KMS-11 (cell line): ENCODE measurements around the gene MEIS1.

ENCODE experiments used
- H2AFZ ChIP-seq: fragments of 200-600 bp; sonication (generic); 2 replicates; pipeline ENCODE4 v1.6.1; 2016; ENCODE audit warnings: antibody characterized with exemption, mixed run types, low read depth
- H3K27ac ChIP-seq: fragments of 200-600 bp; sonication (generic); 2 replicates; pipeline ENCODE4 v1.6.1; 2016; ENCODE audit warnings: mild to moderate bottlenecking, mixed run types
- H3K27me3 ChIP-seq: fragments of 200-600 bp; sonication (generic); 2 replicates; pipeline ENCODE4 v1.6.1; 2017; ENCODE audit warnings: mild to moderate bottlenecking, low read depth, mixed run types, moderate library complexity; ENCODE audit not compliant: insufficient read depth
- H3K36me3 ChIP-seq: fragments of 200-600 bp; sonication (generic); 2 replicates; pipeline ENCODE4 v1.6.1; 2017; ENCODE audit warnings: mild to moderate bottlenecking, mixed run types; ENCODE audit not compliant: insufficient read depth
- H3K4me1 ChIP-seq: fragments of 200-600 bp; sonication (generic); 2 replicates; pipeline ENCODE4 v1.6.1; 2016; ENCODE audit warnings: mild to moderate bottlenecking, low read depth, mixed run types; ENCODE audit not compliant: poor library complexity, severe bottlenecking
- H3K4me2 ChIP-seq: fragments of 200-600 bp; sonication (generic); 2 replicates; pipeline ENCODE4 v1.7.0; 2016; ENCODE audit warnings: mild to moderate bottlenecking, mixed run types
- H3K4me3 ChIP-seq: fragments of 200-600 bp; sonication (generic); IDR thresholded peaks from 2 replicates; pipeline ENCODE4 v1.6.1; 2017; ENCODE audit warnings: low read depth, low read length, mixed read lengths; ENCODE audit not compliant: insufficient read depth
- H3K79me2 ChIP-seq: fragments of 200-600 bp; sonication (generic); 2 replicates; pipeline ENCODE4 v1.6.1; 2016; ENCODE audit warnings: low read depth, mixed run types; ENCODE audit not compliant: insufficient read depth
- H3K9ac ChIP-seq: fragments of 200-600 bp; sonication (generic); 2 replicates; pipeline ENCODE4 v1.6.1; 2016; ENCODE audit warnings: mild to moderate bottlenecking, mixed run types
- H4K20me1 ChIP-seq: fragments of 200-600 bp; sonication (generic); 2 replicates; pipeline ENCODE4 v1.6.1; 2016; ENCODE audit warnings: mild to moderate bottlenecking, mixed run types; ENCODE audit not compliant: insufficient read depth
- CTCF ChIP-seq: fragments of 200-600 bp; sonication (generic); conservative IDR thresholded peaks from 2 replicates; pipeline ENCODE4 v1.6.1; 2017; ENCODE audit warnings: low read depth, mild to moderate bottlenecking, antibody characterized with exemption, low read length, moderate library complexity, mixed read lengths

Gene MEIS1

DNA sequence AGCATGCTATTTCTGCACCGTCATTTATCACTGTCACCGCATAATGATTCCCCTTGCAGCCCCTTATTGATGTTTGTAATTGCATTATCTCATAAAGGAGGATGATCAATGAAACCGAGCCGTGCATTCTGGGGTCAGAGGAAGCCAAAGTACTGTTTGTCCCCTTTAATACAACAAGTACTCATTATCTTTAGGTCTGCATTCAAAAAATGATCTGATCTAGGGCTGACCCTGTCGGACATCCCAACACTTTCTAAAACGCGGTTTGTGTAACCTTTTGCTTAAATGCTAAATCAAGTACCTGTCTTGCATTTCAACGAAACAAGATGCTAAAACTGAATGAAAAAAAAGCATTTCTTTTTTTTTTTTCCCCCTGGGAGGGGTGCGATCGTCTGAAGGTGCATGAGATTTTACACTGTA is 143.8 kb downstream of the MEIS1 start:
- Histone ChIP-seq H2AFZ (no peak overlapping the region), H3K4me3 (no peak overlapping the region), H3K4me2 (no peak overlapping the region), H3K27ac (no peak overlapping the region), H3K4me1 (no peaks in the 10 kb centered on the region), H4K20me1 (no peaks in the 10 kb centered on the region), H3K79me2 (no peaks in the 10 kb centered on the region), H3K36me3 (no peaks in the 10 kb centered on the region), H3K27me3 (no peaks in the 10 kb centered on the region), H3K9ac (no peak overlapping the region)
- TF ChIP-seq CTCF, result no peak

GRCh38 chr2:66579186-66580126 is 144.5 kb downstream of the MEIS1 start:
- no peak overlapping the region for H3K4me3 ChIP-seq
- no peak overlapping the region for H3K9ac ChIP-seq
- H3K79me2 ChIP-seq, result no peaks in the 10 kb centered on the region
- no peak overlapping the region for H2AFZ ChIP-seq
- H3K27ac ChIP-seq, result no peak overlapping the region
- no peak overlapping the region for H3K4me2 ChIP-seq
- TF ChIP-seq CTCF, result no peak
- H3K27me3 ChIP-seq, result no peaks in the 10 kb centered on the region
- no peaks in the 10 kb centered on the region for H3K4me1 ChIP-seq
- no peaks in the 10 kb centered on the region for H3K36me3 ChIP-seq
- H4K20me1 ChIP-seq, result no peaks in the 10 kb centered on the region

DNA sequence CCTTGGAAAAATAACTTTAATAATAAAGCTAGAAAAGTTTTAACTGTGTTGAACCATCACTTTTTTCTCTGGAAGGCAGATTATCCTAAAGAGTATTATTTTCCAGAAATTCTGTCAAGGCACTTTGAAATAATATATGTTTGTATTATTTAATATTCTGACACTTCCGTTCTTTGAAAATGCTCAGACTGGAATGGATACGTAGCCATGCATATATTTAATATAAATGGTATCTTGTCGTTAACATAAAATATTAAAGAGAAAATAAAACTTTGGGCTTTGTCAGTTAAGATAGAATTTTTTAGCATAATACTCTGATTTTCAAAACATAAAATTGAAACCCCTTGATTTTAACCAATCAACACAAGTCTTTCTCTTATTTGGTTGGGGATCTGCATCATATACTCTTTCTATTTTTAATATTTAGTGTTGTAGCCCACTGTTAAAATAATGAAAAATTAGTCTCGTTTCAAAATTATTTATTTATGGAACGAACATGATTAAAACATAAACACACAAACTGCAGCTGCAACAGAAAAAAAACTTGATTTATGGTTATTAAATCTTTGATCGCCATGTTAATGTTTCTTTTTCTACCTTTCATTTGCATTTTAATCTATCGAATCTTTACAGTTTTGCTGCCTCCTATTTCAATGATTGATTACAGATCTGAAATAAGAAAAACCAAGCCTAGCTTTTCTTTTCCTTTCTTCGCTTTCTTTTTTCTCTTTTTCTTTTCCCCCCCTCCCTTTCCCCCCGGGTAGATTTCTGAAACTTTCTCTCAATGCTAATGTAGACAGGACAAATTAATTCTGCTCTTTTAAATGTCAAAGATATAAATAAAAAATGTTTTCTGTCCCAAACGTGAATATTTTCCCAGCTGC is 145.5 kb downstream of the MEIS1 start:
- TF ChIP-seq CTCF, result no peak
- no peaks in the 10 kb centered on the region for H3K36me3 ChIP-seq
- no peaks in the 10 kb centered on the region for H3K4me1 ChIP-seq
- H3K9ac ChIP-seq, result no peak overlapping the region
- no peaks in the 10 kb centered on the region for H3K79me2 ChIP-seq
- no peak overlapping the region for H3K4me2 ChIP-seq
- H3K4me3 ChIP-seq, result no peak overlapping the region
- no peak overlapping the region for H2AFZ ChIP-seq
- no peaks in the 10 kb centered on the region for H3K27me3 ChIP-seq
- H4K20me1 ChIP-seq, result no peaks in the 10 kb centered on the region
- no peak overlapping the region for H3K27ac ChIP-seq

GRCh38 chr2:66581339-66582103 is 146.6 kb downstream of the MEIS1 start:
- no peaks in the 10 kb centered on the region for H3K4me1 ChIP-seq
- no peak overlapping the region for H2AFZ ChIP-seq
- H3K27me3 ChIP-seq, result no peaks in the 10 kb centered on the region
- no peak overlapping the region for H3K4me2 ChIP-seq
- H3K79me2 ChIP-seq, result no peaks in the 10 kb centered on the region
- H3K9ac ChIP-seq, result no peak overlapping the region
- H3K4me3 ChIP-seq, result no peak overlapping the region
- H3K27ac ChIP-seq, result no peak overlapping the region
- H4K20me1 ChIP-seq, result no peaks in the 10 kb centered on the region
- TF ChIP-seq CTCF, result no peak
- H3K36me3 ChIP-seq, result no peaks in the 10 kb centered on the region
